ENCODE measurements around the gene ABCB6. TPM values are rescaled to one million over a fixed set of nuclear protein-coding genes. Genes with fewer than 3 reads are reported as not detected.

The ABCB6 gene
- total RNA-seq, 4 donors from 2014 or later: 17.4 to 27.3 (median 19.6) TPM

DNA sequence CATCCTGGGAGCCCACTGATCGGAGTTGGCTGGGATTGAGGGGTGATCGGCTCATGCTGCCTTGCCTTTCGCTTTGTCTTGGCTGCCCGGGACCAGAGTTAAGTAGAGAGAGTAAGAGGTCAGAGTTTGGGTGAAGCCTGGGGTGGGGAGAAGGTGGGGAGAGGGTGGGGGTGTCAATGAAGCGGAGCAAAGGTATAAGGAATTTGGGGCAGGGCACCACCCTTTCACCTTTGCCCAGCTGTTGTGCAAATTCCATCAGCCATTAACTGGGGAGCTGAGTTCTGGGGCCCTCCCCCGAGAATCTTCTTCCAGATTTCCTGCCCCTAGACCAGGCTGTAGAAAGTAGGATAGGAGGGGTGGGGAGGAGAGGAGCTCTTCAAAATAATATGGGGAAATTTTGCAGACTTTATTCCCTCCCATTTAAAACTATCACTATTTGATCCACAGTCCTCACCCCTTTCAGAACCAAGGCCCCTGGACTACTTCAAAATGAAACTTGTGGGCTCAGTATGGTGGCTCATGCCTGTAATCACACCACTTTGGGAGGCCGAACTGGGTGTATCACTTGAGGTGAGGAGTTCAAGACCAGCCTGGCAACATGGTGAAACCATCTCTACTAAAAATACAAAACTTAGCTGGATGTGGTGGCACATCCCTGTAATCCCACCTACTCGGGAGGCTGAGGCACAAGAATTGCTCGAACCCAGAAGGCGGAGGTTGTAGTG lies 48.7 kb downstream of the ABCB6 start, which contains the start of gene SLC23A3:
TSS of gene SLC23A3 (minus strand) at position 100 of the 725 bp plus-strand sequence. CDS start at position 55, 45 bp downstream.
- intact Hi-C loops (cut with DNase I): loop anchor here (10.0 kb wide), 1 partner anchor 215 kb away; the partner anchor contains the start of gene DNPEP
- no peaks in the 10 kb centered on the region for H3K9me3 ChIP-seq
- DNase-seq (ENCODE audit: extremely low spot score): peak; percentile 7
- peaks cover 19 to 35% (median 33%) of the 10 kb centered on the region in 4 donors for H3K36me3 ChIP-seq
- TF ChIP-seq CTCF (IDR thresholded peaks at IDR 0.05) (no peak), EP300 (IDR thresholded peaks at IDR 0.05) (no peak), POLR2AphosphoS5 (IDR thresholded peaks at IDR 0.05) (no peak), POLR2A (IDR thresholded peaks at IDR 0.05; ENCODE audit: low read depth) (no peak)
- 86% methylated on average over 10 of the region's 10 CpGs for WGBS
- H3K27me3 ChIP-seq: no peaks in the 10 kb centered on the region
- peaks cover 17 to 47% (median 31%) of the 10 kb centered on the region in 4 donors for H3K4me1 ChIP-seq
- no peak within 1 kb of the TSS for H3K4me3 ChIP-seq
- H3K27ac ChIP-seq (replicated peaks in 1 of 4): peak within 1 kb of the TSS; percentile 64 to 84 (median 81)

DNA sequence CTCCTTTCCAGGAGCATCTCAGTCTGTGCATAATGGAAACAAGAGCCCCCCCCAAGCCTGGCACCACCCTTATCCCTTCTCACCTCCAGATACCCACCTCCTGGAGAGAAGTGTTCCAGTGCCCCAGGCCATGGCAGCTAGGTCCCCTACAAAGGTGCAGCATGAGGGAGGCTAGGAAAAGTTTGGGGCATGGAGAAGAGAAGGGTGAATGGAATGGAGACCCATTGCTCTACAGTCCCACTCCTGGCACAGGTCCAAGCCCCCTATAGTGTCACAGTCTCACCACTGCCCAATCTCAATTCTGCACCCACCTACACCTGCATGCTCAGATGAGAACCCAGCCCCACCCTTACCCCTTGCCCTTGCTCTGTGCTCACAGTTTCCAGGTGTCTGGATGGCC lies 49.8 kb downstream of the ABCB6 start:
- intact Hi-C loops (cut with DNase I): no loop called here
- DNase-seq (ENCODE audit: extremely low spot score): peak; percentile 60
- TF ChIP-seq CTCF (IDR thresholded peaks at IDR 0.05): no peak
- no peak for TF ChIP-seq POLR2AphosphoS5 (IDR thresholded peaks at IDR 0.05)
- no peak overlapping the region for H3K27ac ChIP-seq (replicated peaks in 1 of 4)
- no peaks in the 10 kb centered on the region for H3K27me3 ChIP-seq
- H3K4me1 ChIP-seq: peaks cover 11 to 36% (median 21%) of the 10 kb centered on the region in 4 donors
- H3K9me3 ChIP-seq: no peaks in the 10 kb centered on the region
- H3K36me3 ChIP-seq: peaks cover 14 to 23% (median 21%) of the 10 kb centered on the region in 4 donors
- no peak overlapping the region for H3K4me3 ChIP-seq

DNA sequence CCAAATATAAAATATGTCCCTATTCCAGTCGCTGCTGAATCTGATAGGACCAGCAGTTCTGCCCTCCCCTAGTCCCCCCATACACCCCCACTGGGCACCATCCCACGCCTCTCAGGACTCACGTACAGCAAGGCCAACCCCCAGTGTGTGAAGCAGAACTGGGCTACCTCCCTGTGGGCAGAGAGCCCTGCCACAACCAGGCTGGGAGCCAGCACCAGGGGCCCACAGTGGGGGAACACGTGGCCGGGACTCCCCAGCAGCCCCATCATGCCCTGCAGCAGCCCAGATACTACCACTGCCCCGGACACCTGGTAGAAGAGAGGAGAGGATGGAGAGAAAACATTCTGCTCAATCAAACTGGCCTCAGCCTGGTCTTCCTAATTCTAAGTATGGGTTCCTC lies 50.2 kb downstream of the ABCB6 start:
- H3K27ac ChIP-seq (replicated peaks in 1 of 4): no peak overlapping the region

GRCh38 chr2:219167997-219168396 lies 50.8 kb downstream of the ABCB6 start:
- no peak overlapping the region for H3K27ac ChIP-seq (replicated peaks in 1 of 4)
- peaks cover 6 to 14% (median 12%) of the 10 kb centered on the region in 4 donors for H3K36me3 ChIP-seq
- H3K4me1 ChIP-seq: peaks cover 11 to 29% (median 17%) of the 10 kb centered on the region in 4 donors
- DNase-seq (ENCODE audit: extremely low spot score): peak; percentile 34
- 69% methylated on average over 5 of the region's 5 CpGs for WGBS
- H3K4me3 ChIP-seq: no peak overlapping the region
- H3K9me3 ChIP-seq: no peaks in the 10 kb centered on the region
- H3K27me3 ChIP-seq: no peaks in the 10 kb centered on the region
- intact Hi-C loops (cut with DNase I): no loop called here
- TF ChIP-seq EP300 (IDR thresholded peaks at IDR 0.05): no peak
- no peak for TF ChIP-seq POLR2AphosphoS5 (IDR thresholded peaks at IDR 0.05)
- no peak for TF ChIP-seq CTCF (IDR thresholded peaks at IDR 0.05)
- TF ChIP-seq POLR2A (IDR thresholded peaks at IDR 0.05; ENCODE audit: low read depth): no peak

More for the DNA sequence above, 50.2 kb downstream of the ABCB6 start:
- 67% methylated on average over 3 of the region's 6 CpGs for WGBS
- H3K36me3 ChIP-seq: peaks cover 11 to 19% (median 17%) of the 10 kb centered on the region in 4 donors
- no peak for TF ChIP-seq POLR2AphosphoS5 (IDR thresholded peaks at IDR 0.05)
- no peak for TF ChIP-seq POLR2A (IDR thresholded peaks at IDR 0.05; ENCODE audit: low read depth)
- TF ChIP-seq CTCF (IDR thresholded peaks at IDR 0.05): no peak
- no peak for TF ChIP-seq EP300 (IDR thresholded peaks at IDR 0.05)
- H3K9me3 ChIP-seq: no peaks in the 10 kb centered on the region
- peaks cover 11 to 35% (median 19%) of the 10 kb centered on the region in 4 donors for H3K4me1 ChIP-seq
- H3K4me3 ChIP-seq: no peak overlapping the region
- intact Hi-C loops (cut with DNase I): no loop called here
- no peaks in the 10 kb centered on the region for H3K27me3 ChIP-seq
- DNase-seq (ENCODE audit: extremely low spot score): no peak

All from esophagus muscularis mucosa (tissue), 4 donors.